ENCODE results near the gene CTSZ.

CTSZ gene

GRCh38 chr20:59015411-59015810 lies 8.4 kb upstream of the CTSZ start:
- H4K20me1 ChIP-seq (ENCODE audit: insufficient read depth, low read length) = no peaks in the 10 kb centered on the region
- H3K4me1 ChIP-seq (ENCODE audit: insufficient read depth, low read length, severe bottlenecking) = peaks cover 31% of the 10 kb centered on the region
- H3K4me3 ChIP-seq (ENCODE audit: low read depth, low read length, poor library complexity, severe bottlenecking) = no peak overlapping the region
- no peak overlapping the region for H3K9ac ChIP-seq (ENCODE audit: low read length)
- H3K9me3 ChIP-seq (ENCODE audit: low read length) = no peaks in the 10 kb centered on the region
- H3K27me3 ChIP-seq (ENCODE audit: insufficient read depth, low read length) = no peaks in the 10 kb centered on the region
- no peak for TF ChIP-seq EZH2 (IDR thresholded peaks at IDR 0.05; ENCODE audit: borderline replicate concordance, low read length)
- no peak for TF ChIP-seq CTCF (IDR thresholded peaks at IDR 0.05; ENCODE audit: low read length)
- H3K4me2 ChIP-seq (ENCODE audit: low read length) = no peak overlapping the region
- H3F3A ChIP-seq (ENCODE audit: insufficient read depth, low read length) = no peaks in the 10 kb centered on the region
- no peaks in the 10 kb centered on the region for H3K79me2 ChIP-seq (ENCODE audit: insufficient read depth, low read length)
- H2AFZ ChIP-seq (ENCODE audit: low read length) = no peak overlapping the region
- H3K9me2 ChIP-seq (ENCODE audit: low read depth, low read length) = no peaks in the 10 kb centered on the region
- H3K27ac ChIP-seq (ENCODE audit: low read depth, low read length, poor library complexity, severe bottlenecking) = no peak overlapping the region
- no peaks in the 10 kb centered on the region for H3K36me3 ChIP-seq (ENCODE audit: insufficient read depth, low read length)

GRCh38 chr20:59014680-59015389 lies 7.8 kb upstream of the CTSZ start:
- H2AFZ ChIP-seq (ENCODE audit: low read length) = no peak overlapping the region
- TF ChIP-seq EZH2 (IDR thresholded peaks at IDR 0.05; ENCODE audit: borderline replicate concordance, low read length) (no peak), CTCF (IDR thresholded peaks at IDR 0.05; ENCODE audit: low read length) (no peak)

GRCh38 chr20:59013959-59014608 lies 7.0 kb upstream of the CTSZ start:
- TF ChIP-seq CTCF (IDR thresholded peaks at IDR 0.05; ENCODE audit: low read length) (no peak), EZH2 (IDR thresholded peaks at IDR 0.05; ENCODE audit: borderline replicate concordance, low read length) (no peak)
- Histone ChIP-seq H3K4me3 (ENCODE audit: low read depth, low read length, poor library complexity, severe bottlenecking) (no peak overlapping the region), H3K9me3 (ENCODE audit: low read length) (no peaks in the 10 kb centered on the region), H3K9me2 (ENCODE audit: low read depth, low read length) (no peaks in the 10 kb centered on the region), H3K27me3 (ENCODE audit: insufficient read depth, low read length) (no peaks in the 10 kb centered on the region), H3K9ac (ENCODE audit: low read length) (no peak overlapping the region), H4K20me1 (ENCODE audit: insufficient read depth, low read length) (no peaks in the 10 kb centered on the region), H3K4me1 (ENCODE audit: insufficient read depth, low read length, severe bottlenecking) (peaks cover 39% of the 10 kb centered on the region), H3K36me3 (ENCODE audit: insufficient read depth, low read length) (no peaks in the 10 kb centered on the region), H3K27ac (ENCODE audit: low read depth, low read length, poor library complexity, severe bottlenecking) (no peak overlapping the region), H2AFZ (ENCODE audit: low read length) (no peak overlapping the region), H3K79me2 (ENCODE audit: insufficient read depth, low read length) (no peaks in the 10 kb centered on the region), H3F3A (ENCODE audit: insufficient read depth, low read length) (no peaks in the 10 kb centered on the region), H3K4me2 (ENCODE audit: low read length) (no peak overlapping the region)

More at GRCh38 chr20:59014680-59015389, 7.8 kb upstream of the CTSZ start:
- H3K4me2 ChIP-seq (ENCODE audit: low read length) = no peak overlapping the region
- no peaks in the 10 kb centered on the region for H4K20me1 ChIP-seq (ENCODE audit: insufficient read depth, low read length)
- H3K4me1 ChIP-seq (ENCODE audit: insufficient read depth, low read length, severe bottlenecking) = peaks cover 37% of the 10 kb centered on the region
- no peaks in the 10 kb centered on the region for H3K9me3 ChIP-seq (ENCODE audit: low read length)
- no peaks in the 10 kb centered on the region for H3K79me2 ChIP-seq (ENCODE audit: insufficient read depth, low read length)
- no peaks in the 10 kb centered on the region for H3K27me3 ChIP-seq (ENCODE audit: insufficient read depth, low read length)
- no peaks in the 10 kb centered on the region for H3F3A ChIP-seq (ENCODE audit: insufficient read depth, low read length)
- no peaks in the 10 kb centered on the region for H3K9me2 ChIP-seq (ENCODE audit: low read depth, low read length)
- H3K36me3 ChIP-seq (ENCODE audit: insufficient read depth, low read length) = no peaks in the 10 kb centered on the region
- H3K4me3 ChIP-seq (ENCODE audit: low read depth, low read length, poor library complexity, severe bottlenecking) = no peak overlapping the region
- no peak overlapping the region for H3K27ac ChIP-seq (ENCODE audit: low read depth, low read length, poor library complexity, severe bottlenecking)
- H3K9ac ChIP-seq (ENCODE audit: low read length) = no peak overlapping the region
